ENCODE measurements around the gene CTNND2. TPM values are rescaled to one million over a fixed set of nuclear protein-coding genes. Genes with fewer than 3 reads are reported as not detected.

CTNND2 gene
- total RNA-seq, 1 donor from 2014 or later: 5.4 TPM

DNA sequence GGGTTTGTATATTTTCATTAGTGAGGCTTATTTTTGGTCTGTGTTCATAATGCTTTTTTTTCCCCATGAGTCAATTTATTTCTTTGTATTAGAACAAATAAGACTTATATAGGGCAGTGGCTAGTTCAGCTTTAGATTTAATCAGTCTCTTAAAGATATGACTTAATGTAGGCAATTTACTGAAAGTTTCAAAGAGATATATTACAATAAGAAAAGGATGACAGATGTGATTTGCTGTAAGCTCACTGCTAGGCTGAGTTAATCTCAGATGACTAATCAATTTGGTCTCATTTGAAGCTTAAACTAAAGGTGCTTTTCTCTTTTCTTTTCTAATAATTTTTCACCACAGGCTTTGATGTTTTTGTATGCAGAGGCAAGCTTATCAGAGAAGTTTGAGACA lies 851.4 kb downstream of the CTNND2 start:
- DNase-seq: no peak
- intact Hi-C loops (cut with micrococcal nuclease): no loop called here
- ATAC-seq: no peak

GRCh38 chr5:11050596-11051304 lies 853.5 kb downstream of the CTNND2 start:
- DNase-seq (no peak), ATAC-seq (no peak)
- intact Hi-C loops (cut with micrococcal nuclease): no loop called here

- DNase-seq (no peak), ATAC-seq (no peak)
Observed at GRCh38 chr5:11048760-11049159, 855.5 kb downstream of the CTNND2 start.

DNA sequence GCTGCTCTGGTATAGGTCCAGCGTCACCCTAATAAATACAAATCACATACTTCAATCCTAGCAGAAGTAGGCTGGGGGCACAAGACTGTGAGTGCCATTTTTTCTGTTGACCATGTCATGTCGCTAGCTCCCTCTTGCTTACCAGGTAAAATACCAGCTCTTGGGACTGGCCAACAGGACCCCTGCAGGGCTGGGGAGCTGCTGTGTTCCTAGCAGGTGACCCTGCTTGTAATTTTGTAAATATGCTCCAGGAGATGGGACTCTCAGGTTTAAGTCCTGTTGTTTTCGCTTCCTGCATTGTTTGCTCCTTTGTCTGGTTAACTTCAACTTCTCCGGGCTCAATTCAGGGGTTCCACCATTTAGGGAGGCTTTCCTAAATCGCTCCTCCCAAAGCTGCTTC lies 856.6 kb downstream of the CTNND2 start:
- no peak for ATAC-seq
- intact Hi-C loops (cut with micrococcal nuclease): no loop called here
- no peak for DNase-seq

More at GRCh38 chr5:11048760-11049159, 855.5 kb downstream of the CTNND2 start:
- intact Hi-C loops (cut with micrococcal nuclease): no loop called here

DNA sequence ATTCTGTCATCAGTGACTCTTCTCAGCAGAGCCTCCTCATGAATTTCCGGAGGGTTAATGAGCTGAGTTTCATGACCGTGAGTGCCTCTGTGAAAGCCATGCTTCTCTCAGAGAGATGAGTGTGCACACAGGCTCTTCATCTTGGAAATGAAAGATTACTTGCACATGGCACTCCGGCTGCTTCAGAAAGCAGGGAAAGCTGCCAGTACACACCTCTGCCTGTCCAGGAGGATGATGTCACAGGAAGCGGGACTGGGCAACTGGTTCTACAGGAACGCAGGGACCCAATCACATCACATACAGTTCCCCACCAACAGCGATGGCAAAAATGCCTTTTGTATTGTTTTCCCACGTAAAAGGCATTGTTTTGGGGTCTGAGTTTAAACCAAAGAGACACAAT lies 857.2 kb downstream of the CTNND2 start:
- DNase-seq (no peak), ATAC-seq (peak; percentile 31)
- intact Hi-C loops (cut with micrococcal nuclease): no loop called here

DNA sequence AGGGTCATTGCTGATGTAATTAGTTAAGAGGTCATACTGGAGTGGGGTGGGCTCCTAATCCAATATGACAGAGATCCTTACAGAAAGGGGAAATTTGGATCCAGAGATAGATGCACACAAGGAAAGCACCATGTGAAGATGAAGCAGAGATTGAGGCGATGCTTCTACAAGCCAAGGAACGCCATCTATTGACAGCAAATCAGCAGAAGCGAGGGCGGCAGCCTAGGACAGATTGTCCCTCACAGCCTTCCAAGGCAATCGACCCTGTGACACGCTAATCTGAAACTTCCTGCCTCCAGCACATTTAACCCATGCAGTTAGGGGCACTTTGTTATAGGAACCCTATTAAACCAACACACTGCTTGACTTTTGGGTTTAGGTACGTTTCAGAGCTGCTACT lies 858.1 kb downstream of the CTNND2 start:
- intact Hi-C loops (cut with micrococcal nuclease): no loop called here
- no peak for DNase-seq
- ATAC-seq: no peak

DNA sequence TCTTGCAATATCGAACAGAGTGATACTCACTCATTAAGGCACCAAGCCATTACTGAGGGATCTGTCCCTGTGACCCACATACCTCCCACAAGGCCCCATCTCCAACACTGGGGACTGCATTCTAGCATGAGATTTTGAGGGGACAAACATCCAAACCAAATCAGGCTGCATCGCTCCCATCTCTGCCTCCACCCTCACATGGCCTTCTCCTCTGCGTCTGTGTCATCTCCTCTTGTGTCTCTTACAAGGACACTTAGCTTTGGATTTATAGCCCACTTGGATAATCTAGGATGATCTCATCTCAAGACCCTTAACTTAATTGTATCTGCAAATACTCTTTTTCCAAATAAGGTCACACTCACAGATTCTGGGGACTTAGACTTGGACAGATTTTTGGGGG lies 858.8 kb downstream of the CTNND2 start:
- ATAC-seq (no peak), DNase-seq (no peak)
- intact Hi-C loops (cut with micrococcal nuclease): no loop called here

DNA sequence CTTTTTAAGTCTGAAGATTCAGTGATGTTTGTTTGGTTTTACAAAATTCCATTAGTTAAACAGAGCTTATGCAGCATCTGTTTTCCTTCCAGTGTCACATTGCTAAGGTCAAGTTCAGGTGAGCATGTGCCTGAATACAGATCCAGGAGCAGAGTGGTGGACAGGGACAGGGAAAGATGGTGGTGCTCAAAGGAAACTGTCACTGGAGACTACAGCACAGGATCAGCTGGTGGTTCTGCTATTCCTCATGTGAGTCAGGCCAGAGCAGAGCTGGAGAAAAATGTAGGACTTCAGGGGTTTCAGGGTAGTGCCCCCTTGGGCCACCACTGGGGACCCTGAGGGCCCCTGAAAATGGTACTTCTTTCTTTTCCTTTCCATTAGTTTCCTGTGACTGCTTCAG lies 859.7 kb downstream of the CTNND2 start:
- ATAC-seq (no peak), DNase-seq (no peak)
- intact Hi-C loops (cut with micrococcal nuclease): no loop called here

DNA sequence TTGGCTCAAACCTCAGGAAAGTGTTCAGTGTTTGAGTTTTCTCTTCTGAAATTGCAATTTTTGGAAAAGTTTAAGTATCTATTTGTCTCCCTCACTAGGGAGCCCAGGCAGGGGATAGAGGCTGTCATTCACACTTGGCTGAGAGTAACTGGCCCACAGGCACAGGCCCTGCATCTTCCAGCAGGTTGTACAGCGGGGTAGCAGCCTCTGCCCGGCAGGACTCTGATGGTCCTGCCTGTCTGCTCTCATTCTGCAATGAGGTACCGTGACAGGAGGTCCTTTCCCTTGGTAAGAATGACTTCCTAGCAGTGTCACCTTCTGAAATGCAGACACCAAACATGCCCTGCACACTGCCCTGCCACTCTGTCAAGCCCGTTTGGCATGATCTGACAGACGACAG lies 860.4 kb downstream of the CTNND2 start:
- no peak for DNase-seq
- ATAC-seq: no peak
- intact Hi-C loops (cut with micrococcal nuclease): no loop called here

GRCh38 chr5:11040345-11040744 lies 863.9 kb downstream of the CTNND2 start:
- intact Hi-C loops (cut with micrococcal nuclease): no loop called here
- no peak for ATAC-seq

GRCh38 chr5:11038772-11039171 lies 865.5 kb downstream of the CTNND2 start:
- ATAC-seq (no peak), DNase-seq (no peak)
- intact Hi-C loops (cut with micrococcal nuclease): no loop called here

More at GRCh38 chr5:11040345-11040744, 863.9 kb downstream of the CTNND2 start:
- no peak for DNase-seq

DNA sequence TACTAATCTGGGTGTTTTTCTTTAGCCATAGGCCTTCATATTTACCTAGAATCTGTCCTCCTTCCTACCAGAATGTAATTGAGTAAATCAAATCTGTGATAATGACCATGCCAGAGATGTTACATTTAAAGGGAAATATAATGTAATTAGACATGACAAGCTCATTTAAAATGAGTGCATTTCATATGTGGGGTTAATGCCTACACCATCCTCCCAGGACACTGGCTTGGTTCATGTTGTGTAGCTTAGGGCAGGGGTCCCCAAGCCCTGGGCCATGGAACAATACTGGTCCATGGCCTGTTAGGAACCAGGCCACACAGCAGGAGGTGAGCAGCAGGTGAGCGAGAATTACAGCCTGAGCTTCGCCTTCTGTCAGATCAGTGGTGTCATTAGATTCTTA lies 866.3 kb downstream of the CTNND2 start:
- no peak for DNase-seq
- ATAC-seq: no peak
- intact Hi-C loops (cut with micrococcal nuclease): no loop called here

DNA sequence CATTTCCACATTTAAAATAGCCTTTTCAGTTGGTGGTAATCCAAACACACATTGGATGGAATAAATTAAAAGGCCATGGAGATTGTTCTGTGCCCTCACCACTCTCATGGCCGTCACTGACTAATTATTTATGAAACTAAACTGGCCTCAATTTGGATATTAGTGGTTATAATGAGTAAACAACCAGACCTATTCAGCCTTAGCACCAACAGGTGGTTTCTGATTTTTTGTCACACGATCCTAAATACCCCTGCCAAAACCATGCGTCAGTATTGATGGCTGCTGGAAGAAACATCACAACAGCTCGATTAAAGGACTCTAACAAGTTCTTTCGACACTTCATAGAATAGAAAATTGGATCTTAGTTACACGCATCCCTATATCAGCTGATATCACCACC lies 867.2 kb downstream of the CTNND2 start:
- DNase-seq (no peak), ATAC-seq (no peak)
- intact Hi-C loops (cut with micrococcal nuclease): no loop called here

- intact Hi-C loops (cut with micrococcal nuclease): no loop called here
- no peak for DNase-seq
- ATAC-seq: no peak
Observed at GRCh38 chr5:11030671-11031070, 873.6 kb downstream of the CTNND2 start.

- DNase-seq: no peak
- no peak for ATAC-seq
- intact Hi-C loops (cut with micrococcal nuclease): no loop called here
Observed at GRCh38 chr5:11027660-11028059, 876.6 kb downstream of the CTNND2 start.

DNA sequence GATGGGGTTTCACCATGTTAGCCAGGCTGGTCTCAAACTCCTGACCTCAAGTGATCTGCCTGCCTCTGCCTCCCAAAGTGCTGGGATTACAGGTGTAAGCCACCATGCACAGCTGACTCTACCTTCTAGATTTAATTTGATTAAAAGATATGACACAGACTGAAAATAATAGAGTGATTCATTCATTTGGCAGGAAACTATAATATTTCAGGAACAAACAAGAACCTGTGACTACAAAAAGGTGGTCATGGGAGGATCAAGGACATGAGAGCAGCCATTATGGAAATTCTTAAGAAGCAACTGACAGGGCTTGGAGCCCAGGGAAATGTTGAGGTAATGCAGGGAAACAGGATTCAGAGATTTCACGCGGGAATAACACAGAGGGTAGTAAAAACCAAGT lies 877.7 kb downstream of the CTNND2 start:
- intact Hi-C loops (cut with micrococcal nuclease): no loop called here
- DNase-seq (no peak), ATAC-seq (no peak)

- DNase-seq (no peak), ATAC-seq (peak; percentile 93)
- intact Hi-C loops (cut with micrococcal nuclease): no loop called here
Observed at GRCh38 chr5:11023945-11024344, 880.3 kb downstream of the CTNND2 start.

DNA sequence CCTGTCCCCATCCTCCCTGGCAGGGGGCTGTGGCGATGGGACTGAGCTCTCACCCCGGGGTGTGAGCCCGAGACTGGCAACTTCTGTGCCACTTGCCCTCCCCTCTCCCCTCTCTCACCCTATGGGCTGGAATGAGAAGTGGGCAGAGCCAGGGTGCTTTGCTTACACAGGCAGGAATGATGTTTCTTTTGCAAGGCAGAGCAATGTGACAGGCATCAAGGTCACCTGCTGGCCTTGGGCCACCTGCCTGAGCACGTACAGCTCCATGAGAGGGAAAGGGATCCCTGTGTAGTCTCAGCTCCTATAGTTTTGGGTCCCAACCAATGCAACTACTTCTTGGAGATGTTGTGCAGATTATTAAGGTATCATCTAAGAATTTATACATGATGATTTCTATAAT lies 890.5 kb downstream of the CTNND2 start:
- DNase-seq: peak; percentile 70
- intact Hi-C loops (cut with micrococcal nuclease): no loop called here
- peak; percentile 80 for ATAC-seq

GRCh38 chr5:11012295-11012694 lies 892.0 kb downstream of the CTNND2 start:
- ATAC-seq: peak; percentile 88
- intact Hi-C loops (cut with micrococcal nuclease): no loop called here
- DNase-seq: peak; percentile 56

- ATAC-seq (peak; percentile 29), DNase-seq (no peak)
- intact Hi-C loops (cut with micrococcal nuclease): no loop called here
Observed at GRCh38 chr5:11010429-11011210, 893.6 kb downstream of the CTNND2 start.

- DNase-seq (no peak), ATAC-seq (no peak)
- intact Hi-C loops (cut with micrococcal nuclease): no loop called here
Observed at GRCh38 chr5:11009576-11009975, 894.7 kb downstream of the CTNND2 start.

Measured in left ventricle myocardium superior (tissue), 1 donor.